ENCODE measurements around the gene NPPA. TPM values are rescaled to one million over a fixed set of nuclear protein-coding genes. Genes with fewer than 3 reads are reported as not detected.

Gene NPPA
- total and polyA plus RNA-seq, 9 of the 15 experiments (the other 6 are each of a cell fraction or from before 2014, with no cell fraction given): not detected

GRCh38 chr1:11837767-11838348 lies 9.7 kb downstream of the NPPA start:
- in situ Hi-C loops (cut with MboI): no loop called here
- WGBS (ENCODE audit: insufficient coverage, low coverage, missing lambda C conversion rate): 84% methylated on average over 11 of the region's 11 CpGs
- no peak overlapping the region for H3K4me3 ChIP-seq
- FAIRE-seq: no peak
- no peaks in the 10 kb centered on the region for H3K79me2 ChIP-seq (ENCODE audit: control insufficient read depth, insufficient read depth, low read length)
- no peak for DNase-seq (ENCODE audit: extremely low read depth in 1 of 4, low spot score in 3 of 4)
- no TSS peak for BruUV-seq (replicated peaks)
- H3K9me3 ChIP-seq (replicated peaks; ENCODE audit: control insufficient read depth, insufficient read depth, low read depth, low read length): no peaks in the 10 kb centered on the region
- intact Hi-C loops (cut with micrococcal nuclease): loop anchor here (1.0 to 2.0 kb wide), 3 partner anchors 56 to 193 kb away; no protein-coding TSS in a partner anchor
- no peaks in the 10 kb centered on the region; the same call in 1 of the 2 replicates for H4K20me1 ChIP-seq (replicated peaks; ENCODE audit: control insufficient read depth, insufficient read depth, low read length)
- TF ChIP-seq NR4A1 (CRISPR knock-in tag; IDR thresholded peaks at IDR 0.05) (no peak), NR4A1 (tag; IDR thresholded peaks at IDR 0.05) (no peak), ZNF282 (CRISPR knock-in tag; IDR thresholded peaks at IDR 0.05) (0 out of 2 replicates have a peak, but pooled peaks have one; percentile 21), MED1 (CRISPR knock-in tag; IDR thresholded peaks at IDR 0.05; ENCODE audit: borderline replicate concordance) (peak; percentile 24; the same call in 1 of the 2 replicates)
- POLR2A ChIA-PET: interaction anchor here (0.6 to 14.0 kb wide), 12 partner anchors 10 to 200 kb away, joined by 3 to 304 read pairs (median 4); partner anchors contain the start of gene PLOD1
- no peak for ATAC-seq
- H3K36me3 ChIP-seq (ENCODE audit: control insufficient read depth, insufficient read depth, low read length): peaks cover 93% of the 10 kb centered on the region
- H3K9ac ChIP-seq (ENCODE audit: insufficient read depth in 1 of 2, low read depth in 2 of 2, low read length in 2 of 2): peak overlapping the region in 1 of 2 experiments; percentile 18; a peak in 1 of 4 replicates
- no peak overlapping the region for H3K4me2 ChIP-seq (ENCODE audit: insufficient read depth, low read length)
- no peak overlapping the region for H2AFZ ChIP-seq (ENCODE audit: low read depth, low read length)
- H3K27ac ChIP-seq (ENCODE audit: extremely low read depth, low read depth, low read length): no peak overlapping the region
- peaks cover 24 to 39% of the 10 kb centered on the region in 2 experiments for H3K4me1 ChIP-seq (replicated peaks in 1 of 2; ENCODE audit: control insufficient read depth in 2 of 2, insufficient read depth in 2 of 2, low read length in 2 of 2)
- H3K27me3 ChIP-seq (ENCODE audit: control insufficient read depth in 2 of 2, insufficient read depth in 2 of 2, low read length in 2 of 2): no peaks in the 10 kb centered on the region
- H3K9me1 ChIP-seq (ENCODE audit: control insufficient read depth, insufficient read depth, low read length): no peaks in the 10 kb centered on the region
- CTCF ChIA-PET (ENCODE audit: low intra/inter-chr PET ratio): interaction anchor here (1.3 to 4.7 kb wide), 5 partner anchors 53 to 129 kb away, joined by 3 to 93 read pairs (median 19); no protein-coding TSS in a partner anchor

Data from K562 (cell line).